NT2/D1 (cell line): ENCODE results near the gene ERGIC1.

ENCODE experiments used
- DNase-seq: peaks from one replicate; pipeline ENCODE4 v3.0.0-alpha.2; 2011; ENCODE audit warnings: low read depth, low spot score
- H3K27me3 ChIP-seq: 2 replicates; pipeline ENCODE4 v1.6.0; 2011; ENCODE audit warnings: mild to moderate bottlenecking; ENCODE audit not compliant: insufficient read length, insufficient read depth
- H3K36me3 ChIP-seq: 2 replicates; pipeline ENCODE4 v1.6.1; 2011; ENCODE audit warnings: mild to moderate bottlenecking, low read length, mixed read lengths; ENCODE audit not compliant: insufficient read depth, insufficient read length
- H3K4me1 ChIP-seq: 2 replicates; pipeline ENCODE4 v1.5.1; 2011; ENCODE audit not compliant: insufficient read depth, insufficient read length
- H3K4me3 ChIP-seq: 2 replicates; pipeline ENCODE4 v1.5.1; 2011; ENCODE audit warnings: low read depth; ENCODE audit not compliant: insufficient read length
- H3K9ac ChIP-seq: 2 replicates; pipeline ENCODE4 v1.6.0; 2011; ENCODE audit warnings: low read depth; ENCODE audit not compliant: insufficient read length
- H3K9me3 ChIP-seq: 2 replicates; pipeline ENCODE4 v1.5.1; 2011; ENCODE audit warnings: mild to moderate bottlenecking, low read length; ENCODE audit not compliant: insufficient read depth
- SUZ12 ChIP-seq: IDR thresholded peaks from 2 replicates; pipeline ENCODE4 v1.6.1; 2011; ENCODE audit not compliant: insufficient read length, insufficient read depth; ENCODE audit errors: extremely low read depth
- YY1 ChIP-seq: IDR thresholded peaks from 2 replicates; pipeline ENCODE4 v1.6.1; 2011; ENCODE audit not compliant: insufficient read length, insufficient read depth
- ZNF274 ChIP-seq: IDR thresholded peaks from 2 replicates; pipeline ENCODE4 v1.6.1; 2011; ENCODE audit warnings: mild to moderate bottlenecking, low read depth, low read length

ERGIC1 gene

DNA sequence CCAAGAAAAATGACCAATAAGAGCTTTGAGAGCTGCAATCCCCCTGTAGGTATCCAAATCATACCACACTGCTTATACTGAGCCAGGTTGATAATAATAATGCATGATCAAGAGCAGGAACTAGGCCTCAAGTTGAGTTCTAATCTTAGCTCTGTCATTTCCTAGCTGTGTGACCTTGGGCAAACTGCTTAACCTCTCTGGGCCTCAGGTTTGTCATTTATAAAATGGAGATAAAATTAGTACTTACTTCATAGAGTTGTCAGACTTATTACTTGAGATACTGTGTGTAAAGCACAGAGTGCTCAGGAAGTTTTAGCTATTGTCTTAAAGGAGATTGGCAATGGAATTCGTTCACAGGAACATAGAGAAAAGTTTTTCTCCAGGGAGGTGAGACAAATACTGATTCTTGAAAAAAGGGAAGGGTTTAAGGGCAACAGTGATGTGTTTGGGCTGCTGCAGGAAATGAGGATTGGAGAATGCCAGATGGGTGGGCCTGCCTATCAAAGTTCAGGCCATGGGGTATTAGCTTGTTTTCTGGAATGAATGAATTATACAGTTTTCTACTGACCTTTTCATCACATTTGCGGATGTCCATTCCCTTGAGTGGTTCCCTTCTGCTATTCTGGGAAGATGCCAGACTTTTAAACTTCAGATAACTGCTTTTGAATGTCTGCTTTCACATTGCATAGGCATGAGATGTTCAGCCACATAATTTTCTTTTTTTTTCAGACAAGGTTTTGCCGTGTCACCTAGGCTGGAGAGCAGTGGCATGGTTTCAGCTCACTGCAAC is 139.3 kb downstream of the ERGIC1 start:
- H3K27me3 ChIP-seq = no peaks in the 10 kb centered on the region
- H3K9me3 ChIP-seq = no peaks in the 10 kb centered on the region
- no peak overlapping the region for H3K9ac ChIP-seq
- peaks cover 11% of the 10 kb centered on the region for H3K36me3 ChIP-seq
- no peak for TF ChIP-seq YY1
- no peak for TF ChIP-seq ZNF274
- no peak for TF ChIP-seq SUZ12
- no peaks in the 10 kb centered on the region for H3K4me1 ChIP-seq
- H3K4me3 ChIP-seq = no peak overlapping the region
- DNase-seq = no peak

DNA sequence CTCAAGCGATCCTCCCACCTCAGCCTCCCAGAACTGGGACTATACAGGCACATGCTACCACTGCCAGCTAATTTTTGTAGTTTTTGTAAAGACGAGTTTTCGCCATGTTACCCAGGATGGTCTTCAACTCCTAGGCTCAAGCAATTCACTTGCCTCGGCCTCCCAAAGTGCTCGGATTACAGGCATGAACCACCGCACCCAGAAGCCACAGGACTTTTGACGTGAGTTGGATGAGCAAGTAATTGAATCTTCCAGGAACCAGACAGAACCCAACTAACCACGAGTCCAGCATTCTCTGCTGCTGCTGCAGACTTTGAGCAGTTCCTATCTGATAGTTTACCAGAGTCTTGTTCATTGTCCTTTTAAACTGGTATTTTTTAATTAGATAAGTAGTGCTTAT is 139.9 kb downstream of the ERGIC1 start:
- H3K27me3 ChIP-seq = no peaks in the 10 kb centered on the region
- H3K9me3 ChIP-seq = no peaks in the 10 kb centered on the region
- no peak overlapping the region for H3K4me3 ChIP-seq
- no peak for TF ChIP-seq SUZ12
- no peak for TF ChIP-seq ZNF274
- no peak for TF ChIP-seq YY1
- H3K4me1 ChIP-seq = no peaks in the 10 kb centered on the region
- H3K9ac ChIP-seq = no peak overlapping the region
- no peak for DNase-seq
- H3K36me3 ChIP-seq = peaks cover 9% of the 10 kb centered on the region

DNA sequence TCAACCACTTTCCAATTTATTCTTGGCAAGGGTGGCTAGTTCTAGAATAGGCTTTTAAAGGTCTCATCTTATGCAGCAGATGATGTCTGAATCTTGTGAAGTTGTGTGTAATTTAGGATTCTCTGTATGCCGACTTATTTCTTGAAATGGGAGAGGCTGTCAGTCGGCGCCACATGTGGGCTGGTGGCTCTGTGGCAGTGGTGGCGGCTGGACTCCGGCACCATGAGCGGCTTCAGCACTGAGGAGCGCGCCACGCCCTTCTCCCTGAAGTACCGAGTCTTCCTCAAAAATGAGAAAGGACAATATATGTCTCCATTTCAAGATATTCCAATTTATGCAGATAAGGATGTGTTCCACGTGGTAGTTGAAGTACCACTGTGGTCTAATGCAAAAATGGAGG is 141.2 kb downstream of the ERGIC1 start:
- DNase-seq = no peak
- Histone ChIP-seq H3K9ac (no peak overlapping the region), H3K27me3 (no peaks in the 10 kb centered on the region), H3K4me3 (no peak overlapping the region), H3K36me3 (peaks cover 1% of the 10 kb centered on the region), H3K4me1 (no peaks in the 10 kb centered on the region), H3K9me3 (no peaks in the 10 kb centered on the region)
- no peak for TF ChIP-seq SUZ12
- TF ChIP-seq YY1 = no peak
- TF ChIP-seq ZNF274 = no peak

DNA sequence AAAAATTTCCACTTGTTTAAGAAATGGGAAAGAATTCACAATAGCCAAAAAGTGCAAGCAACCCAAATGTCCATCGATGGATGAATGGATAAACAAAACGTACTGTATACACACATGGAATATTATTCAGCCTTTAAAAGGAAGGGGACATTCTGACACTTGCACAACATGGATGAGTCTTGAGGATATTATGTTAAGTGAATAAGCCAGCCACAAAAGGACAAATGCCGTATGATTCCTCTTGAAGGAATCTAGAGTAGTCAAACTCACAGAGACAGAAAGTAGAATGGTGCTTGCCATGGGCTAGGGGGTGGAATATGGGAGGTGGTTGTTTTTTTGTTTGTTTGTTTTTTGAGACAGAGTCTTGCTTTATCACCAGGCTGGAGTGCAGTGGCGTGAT is 145.7 kb downstream of the ERGIC1 start:
- H3K4me3 ChIP-seq = no peak overlapping the region
- DNase-seq = no peak
- H3K27me3 ChIP-seq = no peaks in the 10 kb centered on the region
- H3K36me3 ChIP-seq = no peaks in the 10 kb centered on the region
- H3K9ac ChIP-seq = no peak overlapping the region
- no peaks in the 10 kb centered on the region for H3K4me1 ChIP-seq
- TF ChIP-seq ZNF274 = no peak
- H3K9me3 ChIP-seq = no peaks in the 10 kb centered on the region

DNA sequence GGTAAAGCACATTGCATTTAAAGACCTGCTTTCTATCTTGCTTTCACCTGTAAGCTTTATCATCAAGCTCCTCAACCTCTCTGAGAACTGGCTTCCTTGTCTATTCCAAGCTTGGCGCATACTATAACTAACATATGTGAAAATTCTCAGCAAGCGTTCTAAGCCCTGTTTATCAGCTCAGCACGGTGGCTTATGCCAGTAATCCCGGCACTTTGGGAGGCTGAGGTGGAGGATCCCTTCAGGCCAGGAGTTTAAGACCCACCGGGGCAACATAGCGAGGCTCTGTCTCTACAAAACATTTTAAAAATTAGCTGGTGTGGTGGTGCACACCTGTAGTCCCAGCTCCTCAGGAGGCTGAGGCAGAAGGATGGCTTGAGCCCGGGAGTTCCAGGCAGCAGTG is 147.9 kb downstream of the ERGIC1 start:
- no peak overlapping the region for H3K4me3 ChIP-seq
- H3K9me3 ChIP-seq = no peaks in the 10 kb centered on the region
- DNase-seq = no peak
- H3K4me1 ChIP-seq = no peaks in the 10 kb centered on the region
- TF ChIP-seq YY1 (no peak), SUZ12 (no peak), ZNF274 (no peak)
- H3K36me3 ChIP-seq = peaks cover 5% of the 10 kb centered on the region
- no peaks in the 10 kb centered on the region for H3K27me3 ChIP-seq
- no peak overlapping the region for H3K9ac ChIP-seq

DNA sequence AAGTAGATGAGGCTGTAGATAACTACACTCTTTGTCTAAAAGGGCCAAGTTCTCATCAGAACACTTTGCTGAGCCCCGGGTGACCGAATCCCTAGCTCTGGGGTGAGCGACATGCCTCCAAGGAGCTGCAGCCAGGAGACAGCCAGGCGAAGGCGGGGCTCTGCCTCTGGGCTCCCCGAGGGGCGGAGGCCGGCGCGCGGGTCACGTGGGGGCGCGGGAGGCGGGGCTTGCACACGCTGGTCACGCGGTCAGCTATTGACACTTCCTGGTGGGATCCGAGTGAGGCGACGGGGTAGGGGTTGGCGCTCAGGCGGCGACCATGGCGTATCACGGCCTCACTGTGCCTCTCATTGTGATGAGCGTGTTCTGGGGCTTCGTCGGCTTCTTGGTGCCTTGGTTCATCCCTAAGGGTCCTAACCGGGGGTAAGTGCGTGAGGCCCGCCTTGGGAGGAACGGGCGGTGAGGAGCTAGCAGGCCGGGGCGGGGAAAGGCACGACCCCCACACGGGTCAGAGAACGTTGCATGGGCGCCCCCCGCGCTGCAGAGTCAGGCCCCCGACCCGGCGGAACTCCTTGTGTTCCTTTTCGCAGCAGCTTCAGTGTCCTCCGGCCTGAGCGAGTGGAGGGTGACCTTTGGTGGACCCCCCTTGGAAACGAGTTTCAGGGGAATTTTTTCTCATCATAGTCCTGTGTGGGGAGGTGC is 149.6 kb downstream of the ERGIC1 start, which contains the start of gene ATP6V0E1:
Gene ATP6V0E1 (plus strand): TSS at position 230 of the 702 bp plus-strand sequence. CDS start 90 bp downstream, at position 320.
- Histone ChIP-seq H3K4me3 (peak within 1 kb of the TSS; percentile 86), H3K27me3 (no peaks in the 10 kb centered on the region), H3K4me1 (no peaks in the 10 kb centered on the region), H3K36me3 (peaks cover 16% of the 10 kb centered on the region), H3K9me3 (no peaks in the 10 kb centered on the region), H3K9ac (peak within 1 kb of the TSS; percentile 91)
- DNase-seq = peak; percentile 73
- TF ChIP-seq ZNF274 (no peak), YY1 (peak; percentile 9)

DNA sequence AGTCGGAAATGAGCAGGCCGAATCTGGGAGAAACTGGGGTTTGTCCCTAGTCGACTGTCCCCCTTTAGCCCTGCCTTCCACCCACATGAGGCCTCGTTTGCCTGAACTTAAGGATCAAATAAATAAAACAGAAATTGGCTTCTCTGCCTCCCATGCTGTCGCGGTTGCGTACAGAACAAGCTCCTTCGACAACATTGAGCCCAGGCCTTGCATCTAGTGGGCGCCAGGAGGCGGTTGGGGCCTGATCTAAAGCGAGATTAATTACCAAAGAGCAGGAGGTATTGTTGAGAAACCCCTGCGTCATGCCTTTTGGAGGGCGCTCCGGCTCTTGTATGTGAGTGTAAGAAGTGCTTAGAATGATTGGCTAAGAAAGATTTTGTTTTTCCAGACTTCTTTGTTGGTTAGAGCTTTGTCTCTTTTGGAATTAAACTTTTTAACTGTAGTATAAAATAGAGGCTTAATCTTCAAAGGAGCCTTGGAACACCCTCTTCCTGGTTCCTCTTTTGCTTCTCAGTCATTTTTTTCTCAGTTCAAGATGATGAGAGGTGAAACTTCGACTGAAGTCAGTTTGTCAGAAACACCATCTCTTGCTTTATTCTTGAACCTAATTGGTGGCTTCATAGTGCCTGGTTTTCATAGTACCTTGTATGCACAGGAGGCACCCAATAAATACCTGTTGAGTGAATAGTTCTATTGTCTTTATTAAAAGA is 150.3 kb downstream of the ERGIC1 start:
- H3K9me3 ChIP-seq = no peaks in the 10 kb centered on the region
- no peak for TF ChIP-seq SUZ12
- TF ChIP-seq YY1 = no peak
- TF ChIP-seq ZNF274 = no peak
- DNase-seq = peak; percentile 33
- no peaks in the 10 kb centered on the region for H3K27me3 ChIP-seq
- peaks cover 17% of the 10 kb centered on the region for H3K36me3 ChIP-seq
- no peaks in the 10 kb centered on the region for H3K4me1 ChIP-seq
- peak overlapping the region; percentile 91 for H3K9ac ChIP-seq
- peak overlapping the region; percentile 86 for H3K4me3 ChIP-seq
